Glutamatergic neuron (in vitro differentiated cells): Measurements from ENCODE around the gene AKAP11. TPM values are rescaled to one million over a fixed set of nuclear protein-coding genes. Genes with fewer than 3 reads are reported as not detected.

Experiments used
- DNase-seq: peaks from one replicate; pipeline ENCODE4 v3.0.0; 2022
- H3K27ac Mint-ChIP-seq: one replicate; pipeline ENCODE4 v1.8.0; 2020; ENCODE audit warnings: mild to moderate bottlenecking, mixed read lengths, inconsistent platforms; ENCODE audit not compliant: unreplicated experiment
- H3K27me3 Mint-ChIP-seq: one replicate; pipeline ENCODE4 v1.8.0; 2020; ENCODE audit warnings: mild to moderate bottlenecking, moderate library complexity, mixed read lengths, inconsistent platforms; ENCODE audit not compliant: unreplicated experiment
- H3K36me3 Mint-ChIP-seq: one replicate; pipeline ENCODE4 v1.8.0; 2020; ENCODE audit warnings: mild to moderate bottlenecking, mixed read lengths, inconsistent platforms; ENCODE audit not compliant: unreplicated experiment
- H3K4me1 Mint-ChIP-seq: one replicate; pipeline ENCODE4 v1.8.0; 2020; ENCODE audit warnings: mild to moderate bottlenecking, low read depth, mixed read lengths, inconsistent platforms; ENCODE audit not compliant: unreplicated experiment
- H3K4me3 Mint-ChIP-seq: one replicate; pipeline ENCODE4 v1.8.0; 2020; ENCODE audit warnings: mild to moderate bottlenecking, mixed read lengths, inconsistent platforms; ENCODE audit not compliant: unreplicated experiment
- H3K9me3 Mint-ChIP-seq: one replicate; pipeline ENCODE4 v1.8.0; 2020; ENCODE audit warnings: mild to moderate bottlenecking, moderate library complexity, mixed read lengths, inconsistent platforms; ENCODE audit not compliant: unreplicated experiment
- total RNA-seq: library from RNA; stranded (reverse); fragmentation: NEBNext Ultra II Directional; extraction: Animal tissue kit (Norgen Biotek cat#: 25700); gene quantifications from one replicate; pipeline ENCODE4 v1.2.1, GENCODE V29; 2021; ENCODE audit not compliant: unreplicated experiment
- TF ChIP-seq, protein P1 (sequence below): fragments of 200-600 bp; sonication (generic); IDR thresholded peaks from one replicate; pipeline ENCODE4 v1.5.0; 2021; ENCODE audit not compliant: partially characterized antibody, unreplicated experiment

AKAP11 gene
- total RNA-seq, 1 donor from 2014 or later = 33.2 TPM

- Mint-ChIP-seq H3K27me3 (no peaks in the 10 kb centered on the region), H3K27ac (no peak overlapping the region), H3K4me3 (no peak overlapping the region), H3K9me3 (peaks cover 1% of the 10 kb centered on the region), H3K4me1 (peaks cover 3% of the 10 kb centered on the region), H3K36me3 (no peaks in the 10 kb centered on the region)
- TF ChIP-seq, protein P1, sequence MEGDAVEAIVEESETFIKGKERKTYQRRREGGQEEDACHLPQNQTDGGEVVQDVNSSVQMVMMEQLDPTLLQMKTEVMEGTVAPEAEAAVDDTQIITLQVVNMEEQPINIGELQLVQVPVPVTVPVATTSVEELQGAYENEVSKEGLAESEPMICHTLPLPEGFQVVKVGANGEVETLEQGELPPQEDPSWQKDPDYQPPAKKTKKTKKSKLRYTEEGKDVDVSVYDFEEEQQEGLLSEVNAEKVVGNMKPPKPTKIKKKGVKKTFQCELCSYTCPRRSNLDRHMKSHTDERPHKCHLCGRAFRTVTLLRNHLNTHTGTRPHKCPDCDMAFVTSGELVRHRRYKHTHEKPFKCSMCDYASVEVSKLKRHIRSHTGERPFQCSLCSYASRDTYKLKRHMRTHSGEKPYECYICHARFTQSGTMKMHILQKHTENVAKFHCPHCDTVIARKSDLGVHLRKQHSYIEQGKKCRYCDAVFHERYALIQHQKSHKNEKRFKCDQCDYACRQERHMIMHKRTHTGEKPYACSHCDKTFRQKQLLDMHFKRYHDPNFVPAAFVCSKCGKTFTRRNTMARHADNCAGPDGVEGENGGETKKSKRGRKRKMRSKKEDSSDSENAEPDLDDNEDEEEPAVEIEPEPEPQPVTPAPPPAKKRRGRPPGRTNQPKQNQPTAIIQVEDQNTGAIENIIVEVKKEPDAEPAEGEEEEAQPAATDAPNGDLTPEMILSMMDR = no peak
- no peak for DNase-seq
Observed at GRCh38 chr13:42360046-42360574, 88.2 kb downstream of the AKAP11 start.

DNA sequence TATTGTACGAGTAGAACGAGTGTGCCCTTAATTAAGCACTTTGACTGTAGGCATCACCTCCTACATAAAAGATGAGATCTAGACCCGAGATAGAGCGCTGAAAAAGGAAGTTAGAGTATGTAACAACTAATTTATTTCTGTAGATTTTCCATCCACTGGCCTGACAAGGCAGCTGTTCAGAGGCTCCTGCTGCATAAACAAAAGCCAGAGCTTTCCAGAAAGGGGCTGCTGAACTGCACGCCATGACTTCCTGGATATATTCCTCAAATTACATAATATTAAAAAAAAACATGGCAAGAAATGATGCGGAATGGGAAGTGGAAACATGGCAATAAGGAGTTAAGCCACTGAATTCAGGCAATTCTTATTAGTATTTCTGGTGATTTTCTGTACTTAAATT, 89.7 kb downstream of the AKAP11 start:
- Mint-ChIP-seq H3K4me1 (peaks cover 2% of the 10 kb centered on the region), H3K27ac (no peak overlapping the region), H3K4me3 (no peak overlapping the region), H3K9me3 (peaks cover 1% of the 10 kb centered on the region), H3K27me3 (no peaks in the 10 kb centered on the region), H3K36me3 (no peaks in the 10 kb centered on the region)
- TF ChIP-seq, protein P1 = no peak
- no peak for DNase-seq

DNA sequence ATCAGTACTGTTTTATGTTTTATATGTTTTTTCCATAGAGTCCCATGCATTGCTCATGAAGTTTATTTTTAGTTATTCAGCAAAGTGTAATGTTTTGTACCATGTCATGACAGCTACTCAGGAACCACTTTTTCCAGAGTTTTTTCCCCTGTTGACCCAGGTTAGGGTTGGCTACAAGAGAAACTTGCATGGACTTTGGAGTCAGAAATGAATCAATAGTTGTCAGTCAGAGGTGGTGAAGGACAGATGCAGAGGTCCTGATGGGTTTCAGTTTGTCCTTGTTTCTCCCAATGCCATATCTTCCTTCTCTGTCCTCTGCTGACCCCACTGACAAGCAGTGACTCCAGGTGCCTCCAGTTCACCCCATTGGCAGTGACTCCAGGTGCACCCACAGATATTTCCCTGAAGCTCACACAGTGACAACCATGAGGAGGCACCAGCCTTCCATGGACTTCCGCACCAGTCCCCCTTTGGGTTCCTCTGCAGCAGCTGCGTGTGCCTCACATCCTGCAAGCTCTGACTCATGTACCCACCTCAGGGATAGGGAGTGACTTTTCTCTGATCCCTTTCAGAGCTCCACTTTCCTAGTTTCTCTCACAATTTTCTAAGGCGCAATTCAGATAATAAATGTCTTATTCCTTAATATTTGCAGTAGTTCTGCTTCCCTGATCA, 92.1 kb downstream of the AKAP11 start:
- Mint-ChIP-seq H3K27ac (no peak overlapping the region), H3K4me3 (no peak overlapping the region), H3K27me3 (no peaks in the 10 kb centered on the region)

DNA sequence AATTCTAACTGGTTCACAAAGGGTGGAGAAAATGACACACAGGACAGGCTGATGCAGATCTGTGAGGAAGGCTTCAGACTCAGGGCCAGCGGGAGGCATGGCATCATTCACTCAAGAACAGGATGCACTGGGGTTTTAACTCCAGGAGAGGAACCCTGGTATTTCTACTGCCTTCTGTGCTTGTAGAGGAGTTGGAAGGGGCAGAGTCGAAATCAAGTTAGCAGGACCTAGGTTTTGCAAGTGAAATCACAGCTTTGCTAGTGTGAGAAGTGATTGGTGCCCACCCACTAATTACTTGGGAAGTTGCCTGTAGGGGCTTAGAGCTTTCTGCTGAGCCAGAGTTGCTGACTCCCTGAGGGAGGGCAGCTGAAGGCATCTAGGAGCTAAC, 92.7 kb downstream of the AKAP11 start:
- DNase-seq = no peak
- H3K36me3 Mint-ChIP-seq = no peaks in the 10 kb centered on the region
- H3K27ac Mint-ChIP-seq = no peak overlapping the region
- no peaks in the 10 kb centered on the region for H3K27me3 Mint-ChIP-seq
- H3K4me3 Mint-ChIP-seq = no peak overlapping the region
- H3K9me3 Mint-ChIP-seq = no peaks in the 10 kb centered on the region
- TF ChIP-seq, protein P1 = no peak
- peaks cover 2% of the 10 kb centered on the region for H3K4me1 Mint-ChIP-seq

More for the DNA sequence above, 92.1 kb downstream of the AKAP11 start:
- H3K9me3 Mint-ChIP-seq = no peaks in the 10 kb centered on the region
- TF ChIP-seq, protein P1 = no peak
- H3K36me3 Mint-ChIP-seq = no peaks in the 10 kb centered on the region
- peaks cover 2% of the 10 kb centered on the region for H3K4me1 Mint-ChIP-seq
- DNase-seq = no peak

DNA sequence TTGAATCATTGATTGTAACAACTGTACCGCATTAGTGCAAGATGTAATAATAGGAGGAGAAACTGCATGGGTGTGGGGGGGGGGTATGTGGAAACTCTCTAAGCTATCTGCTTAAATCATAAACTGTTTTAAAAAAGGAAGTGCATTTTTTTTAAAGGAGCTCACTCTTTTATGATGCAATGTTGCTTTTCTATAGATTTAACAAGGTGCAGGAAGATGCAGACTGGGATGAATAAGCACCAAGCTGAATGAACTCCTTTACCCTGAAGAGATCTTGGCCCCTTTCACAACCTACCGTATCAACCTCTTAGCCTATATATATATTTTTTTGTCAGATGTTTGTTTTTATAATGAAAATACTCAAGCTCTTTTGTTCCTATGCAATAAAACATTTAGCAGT, 95.9 kb downstream of the AKAP11 start:
- Mint-ChIP-seq H3K9me3 (no peaks in the 10 kb centered on the region), H3K4me1 (peaks cover 2% of the 10 kb centered on the region), H3K27ac (no peak overlapping the region), H3K36me3 (no peaks in the 10 kb centered on the region), H3K4me3 (no peak overlapping the region), H3K27me3 (no peaks in the 10 kb centered on the region)
- DNase-seq = no peak
- TF ChIP-seq, protein P1 = no peak
